Breast epithelium (tissue), 3 donors: Measurements from ENCODE around the gene MCRIP1.

Experiments
- POLR2AphosphoS5 ChIP-seq, 3 donors: sonication (generic); formaldehyde crosslinking; IDR thresholded peaks; one replicate each; pipeline ENCODE4 v1.6.1; 2017; ENCODE audit warnings: antibody characterized with exemption in 3 of 3
- TF ChIP-seq, protein P1 (sequence below), 3 donors: fragments of 450-650 bp; IDR thresholded peaks; one replicate each; pipeline ENCODE4 v1.5.1; 2016 to 2017; ENCODE audit warnings: antibody characterized with exemption in 3 of 3, mild to moderate bottlenecking in 3 of 3, moderate library complexity in 3 of 3

- no peak for TF ChIP-seq POLR2AphosphoS5 (IDR thresholded peaks at IDR 0.05)
- TF ChIP-seq, protein P1, sequence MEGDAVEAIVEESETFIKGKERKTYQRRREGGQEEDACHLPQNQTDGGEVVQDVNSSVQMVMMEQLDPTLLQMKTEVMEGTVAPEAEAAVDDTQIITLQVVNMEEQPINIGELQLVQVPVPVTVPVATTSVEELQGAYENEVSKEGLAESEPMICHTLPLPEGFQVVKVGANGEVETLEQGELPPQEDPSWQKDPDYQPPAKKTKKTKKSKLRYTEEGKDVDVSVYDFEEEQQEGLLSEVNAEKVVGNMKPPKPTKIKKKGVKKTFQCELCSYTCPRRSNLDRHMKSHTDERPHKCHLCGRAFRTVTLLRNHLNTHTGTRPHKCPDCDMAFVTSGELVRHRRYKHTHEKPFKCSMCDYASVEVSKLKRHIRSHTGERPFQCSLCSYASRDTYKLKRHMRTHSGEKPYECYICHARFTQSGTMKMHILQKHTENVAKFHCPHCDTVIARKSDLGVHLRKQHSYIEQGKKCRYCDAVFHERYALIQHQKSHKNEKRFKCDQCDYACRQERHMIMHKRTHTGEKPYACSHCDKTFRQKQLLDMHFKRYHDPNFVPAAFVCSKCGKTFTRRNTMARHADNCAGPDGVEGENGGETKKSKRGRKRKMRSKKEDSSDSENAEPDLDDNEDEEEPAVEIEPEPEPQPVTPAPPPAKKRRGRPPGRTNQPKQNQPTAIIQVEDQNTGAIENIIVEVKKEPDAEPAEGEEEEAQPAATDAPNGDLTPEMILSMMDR (IDR thresholded peaks at IDR 0.05), result no peak
These were observed 25.8 kb downstream of the MCRIP1 start for GRCh38 chr17:81807210-81807719.
